KG1 (cell line): ENCODE measurements around the gene SSH2.
A peak's percentile ranks its signal among the peaks of the same experiment; 100 is the strongest.
"Not testable (repeated sequence)": the region's sequence is repeated elsewhere in the genome, so short reads cannot be mapped to it uniquely, and the experiment has no call there.

Experiments used
- DNase-seq: peaks from one replicate; lab custom pipeline; 2025; lab: John Stamatoyannopoulos, UW

SSH2 gene

GRCh38 chr17:29779812-29780190 lies 150.2 kb downstream of the SSH2 start:
- not testable (repeated sequence) for DNase-seq

GRCh38 chr17:29778956-29779811 lies 150.8 kb downstream of the SSH2 start:
- peak; percentile 78 for DNase-seq

GRCh38 chr17:29777663-29778062 lies 152.4 kb downstream of the SSH2 start:
- DNase-seq: no peak

- DNase-seq: no peak
Observed at GRCh38 chr17:29776026-29776425, 154.0 kb downstream of the SSH2 start.

- DNase-seq: no peak
Observed at GRCh38 chr17:29772981-29773380, 157.0 kb downstream of the SSH2 start.

- DNase-seq: no peak
Observed at GRCh38 chr17:29771546-29771945, 158.5 kb downstream of the SSH2 start.

GRCh38 chr17:29769225-29769624 lies 160.8 kb downstream of the SSH2 start:
- DNase-seq: no peak

GRCh38 chr17:29766796-29767327 lies 163.2 kb downstream of the SSH2 start:
- DNase-seq: no peak

GRCh38 chr17:29764748-29765147 lies 165.3 kb downstream of the SSH2 start:
- no peak for DNase-seq

- no peak for DNase-seq
Observed at GRCh38 chr17:29764217-29764616, 165.8 kb downstream of the SSH2 start.

- no peak for DNase-seq
Observed at GRCh38 chr17:29763273-29763672, 166.8 kb downstream of the SSH2 start.

GRCh38 chr17:29761040-29761761 lies 168.8 kb downstream of the SSH2 start:
- DNase-seq: peak; percentile 81

GRCh38 chr17:29760279-29761039 lies 169.6 kb downstream of the SSH2 start:
- no peak for DNase-seq

- no peak for DNase-seq
Observed at GRCh38 chr17:29758255-29758654, 171.8 kb downstream of the SSH2 start.

GRCh38 chr17:29757788-29758187 lies 172.2 kb downstream of the SSH2 start:
- DNase-seq: no peak

GRCh38 chr17:29753845-29754439 lies 176.1 kb downstream of the SSH2 start:
- DNase-seq: no peak

- DNase-seq: no peak
Observed at GRCh38 chr17:29749045-29749825, 180.8 kb downstream of the SSH2 start.

- no peak for DNase-seq
Observed at GRCh38 chr17:29748400-29748799, 181.6 kb downstream of the SSH2 start.

GRCh38 chr17:29747660-29748059 lies 182.4 kb downstream of the SSH2 start:
- DNase-seq: no peak

GRCh38 chr17:29746669-29747068 lies 183.4 kb downstream of the SSH2 start:
- DNase-seq: no peak

- DNase-seq: no peak
Observed at GRCh38 chr17:29744121-29744520, 185.9 kb downstream of the SSH2 start.
